GM23338 (cell line): ENCODE results near the gene OR10H2. TPM values are rescaled to one million over a fixed set of nuclear protein-coding genes. Genes with fewer than 3 reads are reported as not detected.

ENCODE experiments used
- ATAC-seq: fragments of 200-7000 bp; cut with Tn5 transposase; 3 replicates; pipeline ENCODE4 v1.9.1; 2020
- DNase-seq: peaks from one replicate; pipeline ENCODE4 v3.0.0-alpha.2; 2015; ENCODE audit warnings: low spot score
- H2AFZ ChIP-seq: fragments of 200-600 bp; sonication (generic); 2 replicates; pipeline ENCODE4 v1.8.0; 2016; ENCODE audit warnings: antibody characterized with exemption, mild to moderate bottlenecking, moderate library complexity
- H3F3A ChIP-seq: fragments of 200-600 bp; sonication (generic); replicated peaks from 2 replicates; pipeline ENCODE4 v1.8.0; 2017; ENCODE audit warnings: antibody characterized with exemption, mixed run types, low read depth
- H3K27ac ChIP-seq: fragments of 200-600 bp; sonication (generic); 2 replicates; pipeline ENCODE4 v1.6.1; 2016; ENCODE audit warnings: low read depth
- H3K27me3 ChIP-seq: fragments of 200-600 bp; sonication (generic); 2 replicates; pipeline ENCODE4 v1.8.0; 2016; ENCODE audit warnings: mild to moderate bottlenecking, mixed run types, moderate library complexity; ENCODE audit not compliant: insufficient read depth
- H3K36me3 ChIP-seq: fragments of 200-600 bp; sonication (generic); 2 replicates; pipeline ENCODE4 v1.8.0; 2016; ENCODE audit warnings: mild to moderate bottlenecking; ENCODE audit not compliant: insufficient read depth
- H3K4me1 ChIP-seq: fragments of 200-600 bp; sonication (generic); 2 replicates; pipeline ENCODE4 v1.8.0; 2016; ENCODE audit warnings: mild to moderate bottlenecking, moderate library complexity; ENCODE audit not compliant: insufficient read depth
- H3K4me2 ChIP-seq: fragments of 200-600 bp; sonication (generic); 2 replicates; pipeline ENCODE4 v1.7.1; 2017; ENCODE audit warnings: mixed run types
- H3K4me3 ChIP-seq: fragments of 200-600 bp; sonication (generic); 2 replicates; pipeline ENCODE4 v1.6.1; 2016; ENCODE audit warnings: mixed run types
- H3K79me2 ChIP-seq: fragments of 200-600 bp; sonication (generic); replicated peaks from 2 replicates; pipeline ENCODE4 v1.8.0; 2017; ENCODE audit warnings: mild to moderate bottlenecking; ENCODE audit not compliant: insufficient read depth
- H3K9me2 ChIP-seq: fragments of 200-600 bp; sonication (generic); 2 replicates; pipeline ENCODE4 v1.8.0; 2017; ENCODE audit not compliant: insufficient read depth
- H4K20me1 ChIP-seq: fragments of 200-600 bp; sonication (generic); replicated peaks from 2 replicates; pipeline ENCODE4 v1.8.0; 2017; ENCODE audit warnings: mild to moderate bottlenecking; ENCODE audit not compliant: insufficient read depth
- H3K27ac Mint-ChIP-seq: 2 replicates; pipeline ENCODE4 v1.8.0; 2020; ENCODE audit warnings: inconsistent platforms, mild to moderate bottlenecking, moderate library complexity, mixed read lengths
- H3K27me3 Mint-ChIP-seq: 3 replicates; pipeline ENCODE4 v1.8.0; 2022; ENCODE audit warnings: low read depth, mild to moderate bottlenecking, moderate library complexity, mixed read lengths, inconsistent platforms; ENCODE audit not compliant: insufficient read depth, poor library complexity
- H3K36me3 Mint-ChIP-seq: 3 replicates; pipeline ENCODE4 v1.8.0; 2021; ENCODE audit warnings: low read depth, mild to moderate bottlenecking, inconsistent platforms, moderate library complexity, mixed read lengths
- H3K4me1 Mint-ChIP-seq: 3 replicates; pipeline ENCODE4 v1.8.0; 2020; ENCODE audit warnings: mild to moderate bottlenecking, inconsistent platforms, mixed read lengths
- H3K4me3 Mint-ChIP-seq: 3 replicates; pipeline ENCODE4 v1.8.0; 2021; ENCODE audit warnings: moderate library complexity, mild to moderate bottlenecking, inconsistent platforms, mixed read lengths
- H3K9me3 Mint-ChIP-seq: 3 replicates; pipeline ENCODE4 v1.8.0; 2020; ENCODE audit warnings: moderate library complexity, mild to moderate bottlenecking, inconsistent platforms, mixed read lengths
- ETS1 ChIP-seq: IDR thresholded peaks from 2 replicates; pipeline ENCODE4 v1.6.1; 2016; ENCODE audit warnings: antibody characterized with exemption
- EZH2 ChIP-seq: fragments of 200-600 bp; sonication (generic); IDR thresholded peaks from one replicate; pipeline ENCODE4 v1.8.0; 2017; ENCODE audit warnings: antibody characterized with exemption, mild to moderate bottlenecking, low read depth; ENCODE audit not compliant: unreplicated experiment
- EZH2phosphoT487 ChIP-seq: fragments of 200-600 bp; sonication (generic); IDR thresholded peaks from one replicate; pipeline ENCODE4 v1.8.1; 2018; ENCODE audit warnings: antibody characterized with exemption; ENCODE audit not compliant: unreplicated experiment
- NANOG ChIP-seq: IDR thresholded peaks from 2 replicates; pipeline ENCODE4 v1.6.1; 2016; ENCODE audit warnings: antibody characterized with exemption, borderline replicate concordance
- STAT1 ChIP-seq: IDR thresholded peaks from one replicate; pipeline ENCODE4 v1.6.1; 2016; ENCODE audit warnings: antibody characterized with exemption; ENCODE audit not compliant: unreplicated experiment
- ZNF331 ChIP-seq: fragments of 250-450 bp; sonication (Bioruptor Pico); IDR thresholded peaks from 2 replicates; pipeline ENCODE4 v1.5.0; 2020; ENCODE audit warnings: low read depth, mild to moderate bottlenecking, moderate library complexity
- ZNF462 ChIP-seq: fragments of 250-450 bp; sonication (Bioruptor Pico); IDR thresholded peaks from 2 replicates; pipeline ENCODE4 v1.5.0; 2020; ENCODE audit warnings: mild to moderate bottlenecking, moderate library complexity
- polyA plus RNA-seq: library from polyadenylated mRNA; unstranded; fragments of >200 nt; fragmentation: Nextera tagmentation; extraction: Ambion mirVana; gene quantifications from 2 replicates; pipeline ENCODE4 v1.2.1, GENCODE V29; 2016
- total RNA-seq: library from RNA; depleted of rRNA; stranded (reverse); fragments of >200 nt; shearing (Covaris generic); gene quantifications from 2 replicates; pipeline ENCODE4 v1.2.3, GENCODE V29; 2014

The OR10H2 gene
- total and polyA plus RNA-seq, 2 experiments from 2014 or later = not detected

GRCh38 chr19:15733895-15734294 is 6.1 kb downstream of the OR10H2 start (continued):
- no peak for TF ChIP-seq ZNF462
- TF ChIP-seq EZH2phosphoT487 = no peak

GRCh38 chr19:15737722-15738121 is 9.9 kb downstream of the OR10H2 start, which contains the start of gene OR10H3:
Gene OR10H3 (plus strand): TSS chr19:15737985. CDS start chr19:15741393, 3,408 bp downstream.
- H3K4me1 Mint-ChIP-seq = no peaks in the 10 kb centered on the region
- Histone ChIP-seq H3K4me2 (no peak within 1 kb of the TSS), H3K27me3 (no peaks in the 10 kb centered on the region), H3K4me1 (no peaks in the 10 kb centered on the region), H3K79me2 (no peaks in the 10 kb centered on the region), H3K4me3 (no peak within 1 kb of the TSS), H3F3A (no peaks in the 10 kb centered on the region), H2AFZ (no peak within 1 kb of the TSS), H3K36me3 (no peaks in the 10 kb centered on the region), H4K20me1 (no peaks in the 10 kb centered on the region), H3K27ac (no peak within 1 kb of the TSS), H3K9me2 (no peaks in the 10 kb centered on the region)
- H3K27me3 Mint-ChIP-seq = peaks cover 3% of the 10 kb centered on the region
- no peak within 1 kb of the TSS for H3K4me3 Mint-ChIP-seq
- H3K36me3 Mint-ChIP-seq = peaks cover 30% of the 10 kb centered on the region
- DNase-seq (no peak), ATAC-seq (no peak)
- H3K9me3 Mint-ChIP-seq = peaks cover 83% of the 10 kb centered on the region
- H3K27ac Mint-ChIP-seq = no peak within 1 kb of the TSS
- TF ChIP-seq EZH2 (no peak), STAT1 (no peak), ETS1 (no peak), ZNF331 (CRISPR knock-in tag) (no peak), NANOG (no peak)
